GM10266 (cell line): ENCODE results near the gene RPS6KA5.
"Not testable (repeated sequence)": the region's sequence is repeated elsewhere in the genome, so short reads cannot be mapped to it uniquely, and the experiment has no call there.

Source experiments
- DNase-seq: peaks from one replicate; pipeline ENCODE4 v3.0.0; 2012; ENCODE audit errors: extremely low spot score
- TF ChIP-seq, protein P1 (sequence below): IDR thresholded peaks from 2 replicates; pipeline ENCODE4 v1.5.1; 2012; ENCODE audit warnings: mild to moderate bottlenecking, low read depth; ENCODE audit not compliant: control insufficient read depth, insufficient read depth; ENCODE audit errors: missing control alignments

Gene RPS6KA5

GRCh38 chr14:90839024-90839888 is 221.2 kb downstream of the RPS6KA5 start:
- TF ChIP-seq, protein P1, sequence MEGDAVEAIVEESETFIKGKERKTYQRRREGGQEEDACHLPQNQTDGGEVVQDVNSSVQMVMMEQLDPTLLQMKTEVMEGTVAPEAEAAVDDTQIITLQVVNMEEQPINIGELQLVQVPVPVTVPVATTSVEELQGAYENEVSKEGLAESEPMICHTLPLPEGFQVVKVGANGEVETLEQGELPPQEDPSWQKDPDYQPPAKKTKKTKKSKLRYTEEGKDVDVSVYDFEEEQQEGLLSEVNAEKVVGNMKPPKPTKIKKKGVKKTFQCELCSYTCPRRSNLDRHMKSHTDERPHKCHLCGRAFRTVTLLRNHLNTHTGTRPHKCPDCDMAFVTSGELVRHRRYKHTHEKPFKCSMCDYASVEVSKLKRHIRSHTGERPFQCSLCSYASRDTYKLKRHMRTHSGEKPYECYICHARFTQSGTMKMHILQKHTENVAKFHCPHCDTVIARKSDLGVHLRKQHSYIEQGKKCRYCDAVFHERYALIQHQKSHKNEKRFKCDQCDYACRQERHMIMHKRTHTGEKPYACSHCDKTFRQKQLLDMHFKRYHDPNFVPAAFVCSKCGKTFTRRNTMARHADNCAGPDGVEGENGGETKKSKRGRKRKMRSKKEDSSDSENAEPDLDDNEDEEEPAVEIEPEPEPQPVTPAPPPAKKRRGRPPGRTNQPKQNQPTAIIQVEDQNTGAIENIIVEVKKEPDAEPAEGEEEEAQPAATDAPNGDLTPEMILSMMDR, result no peak
- DNase-seq, result no peak

DNA sequence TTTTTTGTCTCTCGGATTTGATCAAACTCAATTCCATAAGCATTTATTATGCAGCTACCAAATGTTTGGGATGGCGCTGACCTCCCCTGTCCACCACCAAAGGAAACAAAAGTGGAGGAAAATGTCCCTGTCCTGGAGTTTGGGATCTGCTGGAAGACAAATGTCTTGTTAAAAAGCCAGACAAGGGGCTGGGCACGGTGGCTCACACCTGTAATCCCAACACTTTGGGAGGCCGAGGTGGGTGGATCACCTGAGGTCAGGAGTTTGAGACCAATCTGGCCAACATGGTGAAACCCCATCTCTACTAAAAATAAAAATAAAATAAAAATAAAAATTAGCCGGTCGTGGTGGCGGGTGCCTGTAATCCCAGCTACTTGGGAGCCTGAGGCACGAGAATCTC is 221.9 kb downstream of the RPS6KA5 start:
- not testable (repeated sequence) for DNase-seq

- no peak for DNase-seq
- TF ChIP-seq, protein P1, result no peak
These were observed 223.1 kb downstream of the RPS6KA5 start for GRCh38 chr14:90837355-90837754.

DNA sequence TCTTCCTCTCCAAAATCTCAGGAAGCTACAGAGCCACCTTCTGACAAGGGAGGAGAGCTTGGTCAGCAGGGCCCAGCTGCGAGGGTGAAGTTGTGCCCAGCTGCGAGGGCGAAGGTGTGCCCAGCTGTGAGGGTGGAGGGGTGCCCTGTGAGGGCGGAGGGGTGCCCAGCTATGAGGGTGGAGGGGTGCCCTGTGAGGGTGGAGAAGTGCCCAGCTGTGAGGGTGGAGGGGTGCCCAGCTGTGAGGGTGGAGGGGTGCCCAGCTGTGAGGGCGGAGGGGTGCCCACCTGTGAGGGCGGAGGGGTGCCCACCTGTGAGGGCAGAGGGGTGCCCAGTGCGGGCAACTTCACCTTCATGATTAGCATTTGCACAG is 223.8 kb downstream of the RPS6KA5 start:
- no peak for DNase-seq
- TF ChIP-seq, protein P1, result no peak

DNA sequence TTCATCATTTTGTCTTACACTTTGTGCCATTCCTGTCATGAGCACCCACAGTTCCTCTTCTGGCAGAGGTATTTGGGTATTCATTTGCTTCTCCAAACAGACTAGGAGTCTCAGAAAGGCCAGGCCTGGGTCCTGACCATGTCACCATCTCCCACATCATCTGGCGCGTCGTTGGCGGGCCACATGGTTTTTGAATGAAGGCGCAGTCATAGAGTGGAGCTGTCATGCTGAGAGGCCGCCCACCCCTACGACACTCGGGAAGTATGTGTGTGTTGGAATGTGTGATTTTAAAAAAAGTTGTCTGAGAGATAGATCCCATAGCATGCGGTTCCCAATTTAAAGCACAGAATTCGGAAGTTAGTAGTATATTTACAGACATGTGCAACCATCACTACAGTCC is 228.6 kb downstream of the RPS6KA5 start:
- TF ChIP-seq, protein P1, result no peak
- DNase-seq, result no peak

DNA sequence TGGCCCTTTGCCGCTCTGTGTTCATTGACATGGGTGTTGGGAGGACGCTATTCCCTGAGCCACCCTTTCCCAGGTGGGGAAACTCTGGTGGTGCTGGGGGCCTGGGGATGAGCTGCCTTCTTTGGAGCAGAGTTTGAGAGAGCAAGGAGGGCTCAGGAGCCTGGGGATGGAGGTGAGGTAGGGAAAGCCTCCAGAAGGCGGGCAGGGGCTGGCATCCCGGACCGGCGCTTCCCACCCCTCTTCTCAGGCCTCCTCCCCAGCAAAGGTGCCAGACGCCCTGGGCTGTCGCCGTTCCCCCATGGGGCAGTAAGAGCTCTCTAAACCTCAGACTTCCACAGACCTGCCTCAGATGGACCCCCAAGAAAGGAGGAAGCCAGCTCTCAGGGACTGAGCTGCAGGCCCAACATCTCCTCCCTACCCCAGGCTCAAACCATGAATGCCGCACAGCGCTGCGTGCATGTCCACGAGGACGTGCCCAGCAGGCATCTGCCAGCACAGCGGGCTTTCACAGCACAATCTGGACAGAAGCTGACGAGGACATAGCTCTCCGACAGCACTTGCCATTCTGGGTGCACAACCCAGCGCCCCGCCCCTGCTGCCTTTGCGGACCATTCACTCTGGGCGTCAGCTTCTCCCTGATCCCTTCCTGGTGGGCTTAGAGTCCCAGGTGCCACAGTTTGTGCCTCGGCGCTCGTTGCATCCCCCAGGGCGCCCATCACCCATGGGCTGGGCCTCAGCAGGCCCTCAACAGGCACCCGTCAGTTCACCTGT is 229.3 kb downstream of the RPS6KA5 start:
- TF ChIP-seq, protein P1, result no peak
- DNase-seq, result no peak

DNA sequence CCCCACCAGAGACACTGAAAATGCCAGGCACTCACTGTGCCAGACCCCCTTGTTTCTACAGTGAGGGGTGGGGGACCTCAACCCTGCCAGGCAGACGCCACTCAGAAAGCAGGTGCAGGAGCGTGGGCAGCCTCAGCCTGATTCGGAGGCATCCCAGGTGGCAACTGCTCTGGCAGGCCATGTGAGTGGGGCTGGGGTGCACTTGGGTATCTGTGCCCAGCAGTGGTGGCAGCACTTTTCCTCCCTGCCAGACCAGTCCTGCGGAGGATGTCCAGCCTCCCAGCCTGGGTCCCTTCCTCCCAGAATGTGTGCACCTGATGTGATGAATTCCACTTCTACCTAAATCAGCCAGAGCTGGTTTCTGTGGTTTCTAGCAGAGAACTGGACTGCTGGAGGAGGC is 230.8 kb downstream of the RPS6KA5 start:
- no peak for DNase-seq
- TF ChIP-seq, protein P1, result no peak
